Medulla oblongata (tissue), 1 donor: Measurements from ENCODE around the gene RTL5.
"Not testable (repeated sequence)": the region's sequence is repeated elsewhere in the genome, so short reads cannot be mapped to it uniquely, and the experiment has no call there.

Experiments used
- DNase-seq: peaks from one replicate; pipeline ENCODE4 v3.0.0-alpha.2; 2015; ENCODE audit errors: extremely low spot score

RTL5 gene

DNA sequence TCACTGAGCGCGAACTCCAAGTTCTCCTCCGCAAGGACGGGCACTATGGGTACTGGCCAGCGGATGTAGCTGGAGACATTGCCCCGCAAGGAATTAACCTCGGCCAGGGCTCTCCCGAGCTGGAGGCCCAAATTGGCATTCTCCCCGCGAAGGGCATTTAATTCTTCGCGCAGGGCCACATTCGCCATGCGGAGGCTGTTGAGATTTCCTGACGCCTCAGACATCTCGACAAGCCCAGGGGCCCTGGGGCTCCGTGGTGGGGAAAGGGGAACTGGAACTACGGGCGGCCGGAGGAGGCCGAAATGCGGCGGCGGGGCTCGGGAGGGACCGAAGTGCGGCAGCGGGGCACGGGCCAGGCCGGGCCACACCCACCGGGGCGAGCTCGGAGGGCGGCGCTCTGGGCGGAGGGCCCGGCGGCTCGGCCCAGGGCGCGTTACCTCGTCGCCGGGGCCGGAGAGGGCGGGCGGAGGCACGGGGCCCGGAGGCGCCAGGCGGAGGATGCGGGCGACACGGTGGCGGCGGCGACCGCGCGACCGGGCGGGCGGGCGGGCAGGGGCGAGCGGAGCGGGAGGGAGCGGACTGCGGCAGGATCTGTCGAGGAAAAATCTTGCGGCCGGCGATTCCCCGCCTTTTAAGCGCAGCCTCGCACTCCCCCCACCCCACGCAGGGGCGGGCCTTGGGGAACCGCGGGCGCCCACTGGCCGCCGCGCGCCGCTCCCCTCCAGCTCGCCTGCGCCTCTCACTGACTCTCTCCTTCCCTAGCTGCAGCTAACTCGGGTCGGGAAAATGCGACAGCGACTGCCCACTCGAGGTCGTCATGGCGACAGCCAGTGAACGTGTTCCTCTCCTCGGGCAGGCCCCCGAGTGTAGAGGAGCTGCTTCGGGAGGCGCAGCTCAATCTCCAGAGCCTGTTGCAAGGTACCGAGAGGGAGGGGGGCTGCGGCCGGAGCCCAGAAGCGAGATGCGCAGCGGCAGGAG lies at the start of gene RTL5:
TSS of gene RTL5 (minus strand) at position 599 of the 978 bp plus-strand sequence.
- DNase-seq: peak; percentile 81

GRCh38 chrX:72180539-72180938 lies 48.8 kb upstream of the RTL5 start:
- DNase-seq: no peak

GRCh38 chrX:72176981-72177380 lies 45.3 kb upstream of the RTL5 start:
- peak; percentile 32 for DNase-seq

- not testable (repeated sequence) for DNase-seq
These were observed 44.6 kb upstream of the RTL5 start for GRCh38 chrX:72176289-72176688.

DNA sequence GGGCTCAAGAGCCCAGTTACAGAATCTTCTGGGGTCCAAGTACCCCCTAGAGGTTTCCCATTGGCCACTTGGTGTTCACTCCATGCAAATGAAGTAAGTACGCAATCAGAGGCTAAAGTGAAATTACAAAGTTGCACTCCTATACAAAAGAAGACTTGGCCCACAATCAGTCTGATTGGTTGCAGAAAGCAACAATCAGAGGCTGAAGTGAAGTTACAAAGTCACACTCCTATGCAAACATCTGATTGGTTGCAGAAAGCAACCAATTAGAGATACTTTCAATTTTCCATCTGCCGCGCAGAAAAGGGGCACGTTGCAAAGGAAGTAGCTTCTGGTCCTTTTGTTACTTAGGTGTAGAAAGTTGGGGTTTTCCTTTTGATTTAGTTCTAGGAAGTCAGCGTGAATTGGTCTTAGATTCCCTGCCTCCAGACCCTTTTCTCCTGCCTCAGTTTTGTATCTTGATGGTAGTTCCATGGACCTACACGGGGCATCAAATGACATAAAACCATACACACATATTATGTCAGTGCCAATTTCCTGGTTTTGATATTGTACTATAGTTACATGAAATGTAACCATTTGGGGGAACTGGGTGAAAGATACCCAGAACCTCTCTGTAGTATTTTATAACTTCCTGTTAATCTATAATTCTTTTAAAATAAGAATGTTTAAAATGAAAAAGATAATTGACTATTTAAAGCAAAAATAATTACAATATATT lies 37.5 kb upstream of the RTL5 start:
- peak; percentile 36 for DNase-seq

DNA sequence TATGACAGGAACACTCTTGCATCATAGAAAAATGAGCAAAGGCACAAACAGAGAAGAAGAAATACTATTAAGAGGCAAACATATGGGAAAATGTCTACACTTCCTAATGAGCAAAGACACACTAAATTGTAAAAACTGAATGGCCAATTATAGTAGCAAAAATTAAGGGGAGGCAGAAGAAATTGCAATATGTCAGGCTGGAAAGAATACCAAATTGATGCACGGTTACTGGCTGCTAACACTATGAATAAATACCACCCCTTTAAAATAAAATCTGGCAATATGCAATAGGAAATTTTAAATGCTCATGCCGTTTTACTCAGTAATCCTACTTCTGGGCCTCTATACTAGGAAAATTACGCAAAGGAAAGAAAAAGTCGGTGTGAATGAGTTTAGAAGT lies 33.8 kb upstream of the RTL5 start:
- DNase-seq: no peak

DNA sequence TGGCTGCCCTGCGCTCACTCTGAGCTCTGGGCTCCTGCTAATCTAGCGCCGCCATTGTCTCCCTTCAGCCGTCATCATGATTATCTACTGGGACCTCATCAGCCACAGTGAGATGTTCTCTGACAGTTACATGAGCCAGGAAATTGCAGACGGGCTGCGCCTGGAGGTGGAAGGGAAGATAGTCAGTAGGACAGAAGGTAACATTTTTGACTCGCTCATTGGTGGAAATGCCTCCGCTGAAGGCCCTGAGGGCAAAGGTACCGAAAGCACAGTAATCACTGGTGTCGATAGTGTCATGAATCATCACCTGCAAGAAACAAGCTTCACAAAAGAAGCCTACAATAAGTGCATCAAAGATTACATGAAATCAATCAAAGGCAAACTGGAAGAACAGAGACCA lies 28.1 kb upstream of the RTL5 start:
- no peak for DNase-seq

DNA sequence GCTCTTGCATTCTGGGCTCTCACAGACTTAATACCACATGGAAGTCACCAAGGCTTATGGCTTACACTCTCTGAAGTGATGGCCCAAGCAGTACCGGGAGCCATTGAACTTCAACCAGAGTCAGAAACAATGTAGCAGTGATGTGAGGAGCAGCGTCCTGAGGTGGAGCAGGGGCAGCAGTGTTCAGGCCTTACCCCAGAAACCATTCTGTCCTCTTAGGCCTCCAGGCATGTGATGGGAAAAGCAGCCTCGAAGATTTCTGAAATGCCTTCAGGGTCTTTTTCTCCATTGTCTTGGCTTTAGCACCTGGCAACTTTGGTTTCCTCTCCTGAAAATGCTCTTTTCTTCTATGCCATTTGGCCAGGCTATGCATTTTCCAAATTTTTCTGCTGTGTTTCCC lies 27.1 kb upstream of the RTL5 start:
- no peak for DNase-seq

GRCh38 chrX:72146527-72146926 lies 14.8 kb upstream of the RTL5 start:
- no peak for DNase-seq

GRCh38 chrX:72145181-72145580 lies 13.5 kb upstream of the RTL5 start:
- DNase-seq: no peak

DNA sequence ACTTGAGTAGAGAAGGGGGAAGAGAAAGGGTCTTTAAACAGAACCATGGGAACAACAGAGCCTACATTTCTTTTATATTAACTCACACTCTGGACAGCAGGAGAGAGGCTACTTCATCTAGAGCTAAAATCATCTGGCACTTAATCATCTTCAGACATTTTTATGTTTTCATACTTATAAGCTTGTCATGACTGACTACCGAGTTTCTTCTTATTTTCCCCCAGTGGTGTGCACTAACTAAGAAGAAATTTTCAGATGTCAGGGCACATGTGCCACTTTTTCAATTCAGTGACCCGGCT lies 11.8 kb upstream of the RTL5 start:
- no peak for DNase-seq

DNA sequence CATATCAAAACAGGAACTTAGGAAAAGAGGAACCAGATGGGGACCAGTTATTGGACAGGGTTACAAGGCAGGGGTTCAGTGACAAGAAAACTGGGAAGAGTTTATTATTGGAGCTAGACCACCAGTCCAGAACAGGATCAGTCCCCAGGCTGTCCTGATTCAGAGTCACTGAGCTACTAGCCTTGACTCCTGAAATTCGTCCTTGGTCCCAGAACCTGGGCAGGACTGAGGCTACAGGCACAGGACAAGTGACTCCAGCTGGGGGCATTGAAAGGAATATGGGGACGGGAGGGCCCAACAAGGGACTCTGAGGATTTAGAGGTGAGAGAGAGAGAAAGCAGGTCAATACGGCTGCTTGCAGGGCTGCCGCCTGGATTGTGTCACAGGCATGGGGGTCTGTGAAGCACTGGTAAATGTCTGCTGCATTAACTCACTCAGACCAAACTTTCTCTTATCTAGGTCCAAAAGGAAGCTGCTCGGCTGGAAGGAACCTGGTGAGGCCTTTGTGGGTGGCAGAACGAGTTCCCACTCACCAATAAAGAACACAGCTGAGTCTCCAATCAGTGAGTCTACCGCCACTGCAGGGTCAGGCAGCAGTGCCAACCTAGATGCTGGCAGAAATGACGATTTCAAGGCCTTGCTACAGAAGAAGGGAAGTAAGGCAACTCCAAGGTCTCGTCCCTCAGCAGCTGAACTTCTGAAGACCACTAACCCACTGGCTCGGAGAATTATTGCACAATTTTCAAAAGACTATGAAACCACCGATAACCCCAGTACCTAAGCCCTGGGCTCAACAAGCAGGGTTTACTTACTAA lies 11.3 kb upstream of the RTL5 start:
- no peak for DNase-seq

GRCh38 chrX:72142094-72142793 lies 10.5 kb upstream of the RTL5 start:
- no peak for DNase-seq

DNA sequence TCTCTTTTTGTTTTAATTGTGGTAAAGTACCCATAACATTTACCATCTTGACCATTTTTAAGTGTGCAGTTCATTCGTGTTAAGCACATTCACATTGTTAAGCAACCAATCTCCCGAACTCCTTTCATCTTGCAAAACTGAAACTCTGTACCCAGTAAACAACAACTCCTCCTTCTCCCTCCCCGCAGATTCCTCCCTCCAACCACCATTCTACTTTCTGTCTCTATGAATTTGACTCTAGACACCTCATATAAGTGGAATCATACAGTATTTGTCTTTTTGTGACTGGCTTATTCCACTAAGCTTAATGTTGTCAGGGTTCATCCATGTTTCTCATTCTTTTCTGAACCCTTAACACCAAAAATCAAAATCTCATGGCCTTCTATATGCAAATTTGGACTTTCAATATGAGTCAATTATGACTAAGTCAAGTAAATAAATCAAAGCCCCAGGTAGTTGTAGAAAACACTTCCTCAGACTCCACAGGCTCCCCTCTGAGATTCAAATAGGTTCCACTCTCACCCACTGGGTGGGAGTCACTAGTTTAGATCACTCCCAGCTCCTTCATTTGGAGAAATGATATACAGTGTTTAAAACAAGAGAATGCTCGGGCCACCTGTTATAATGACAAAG lies 9.8 kb upstream of the RTL5 start:
- DNase-seq: no peak

DNA sequence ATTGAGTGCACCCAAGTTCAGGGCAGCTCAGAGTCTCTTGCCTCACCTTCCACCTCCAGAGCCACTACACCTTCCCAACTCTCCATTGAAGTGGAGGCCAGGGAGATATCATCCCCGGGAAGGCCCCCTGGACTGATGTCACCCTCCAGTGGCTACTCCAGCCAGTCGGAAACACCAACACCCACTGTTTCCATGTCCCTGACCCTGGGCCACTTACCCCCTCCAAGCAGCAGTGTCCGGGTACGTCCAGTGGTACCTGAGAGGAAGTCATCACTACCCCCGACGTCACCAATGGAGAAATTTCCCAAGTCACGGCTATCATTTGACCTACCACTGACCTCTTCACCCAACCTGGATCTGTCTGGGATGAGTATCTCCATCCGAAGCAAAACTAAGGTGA lies 7.8 kb upstream of the RTL5 start:
- no peak for DNase-seq

GRCh38 chrX:72137846-72138495 lies 6.3 kb upstream of the RTL5 start:
- DNase-seq: no peak

GRCh38 chrX:72133851-72134546 lies 2.3 kb upstream of the RTL5 start:
- no peak for DNase-seq

DNA sequence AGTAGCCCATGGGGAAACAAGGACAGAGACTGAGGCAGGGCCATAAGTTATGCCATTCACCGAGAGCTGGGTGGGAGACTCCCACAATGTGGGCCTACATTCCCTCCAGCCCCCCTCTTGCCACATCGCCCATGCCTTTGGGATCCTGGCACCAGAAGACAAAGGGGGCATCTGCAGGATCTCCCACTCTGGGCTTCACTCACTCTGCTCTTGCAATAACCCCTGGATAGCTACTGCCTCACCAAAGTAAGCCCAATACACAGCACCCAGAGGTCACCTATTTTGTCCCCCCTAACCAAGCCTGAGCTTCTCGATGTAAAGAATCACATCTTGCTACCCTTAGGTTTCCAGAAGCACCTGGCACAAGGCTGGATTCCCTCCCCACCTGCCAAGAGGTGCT lies 741 bp upstream of the RTL5 start:
- DNase-seq: no peak

GRCh38 chrX:72130762-72131250 lies 909 bp downstream of the RTL5 start:
- no peak for DNase-seq
